Neural cell (in vitro differentiated cells): ENCODE results near the gene ELFN1. TPM values are rescaled to one million over a fixed set of nuclear protein-coding genes. Genes with fewer than 3 reads are reported as not detected.

Experiments
- H2AFZ ChIP-seq: fragments of 200-600, 300-800 bp; sonication (generic), shearing (Covaris generic); 2 replicates; pipeline ENCODE4 v1.6.0; 2014; ENCODE audit warnings: low read depth, mild to moderate bottlenecking, antibody characterized with exemption, low read length, moderate library complexity
- H3F3A ChIP-seq: fragments of 200-600 bp; shearing (Covaris generic); 2 replicates; pipeline ENCODE4 v1.6.1; 2016; ENCODE audit warnings: mild to moderate bottlenecking, moderate library complexity, mixed read lengths, antibody characterized with exemption, low read length; ENCODE audit not compliant: insufficient read depth, poor library complexity, severe bottlenecking
- H3K27ac ChIP-seq: fragments of 200-600, 300-800 bp; sonication (generic), shearing (Covaris generic); 2 replicates; pipeline ENCODE4 v1.5.1; 2014; ENCODE audit warnings: mild to moderate bottlenecking, low read length, moderate library complexity
- H3K27me3 ChIP-seq: fragments of 300-800, 200-600 bp; sonication (generic), shearing (Covaris generic); 2 replicates; pipeline ENCODE4 v1.6.0; 2014; ENCODE audit warnings: mild to moderate bottlenecking, low read depth, low read length, moderate library complexity; ENCODE audit not compliant: insufficient read depth
- H3K36me3 ChIP-seq: fragments of 300-800, 200-600 bp; sonication (generic), shearing (Covaris generic); 2 replicates; pipeline ENCODE4 v1.5.1; 2014; ENCODE audit warnings: mild to moderate bottlenecking, antibody characterized with exemption, low read length, moderate library complexity; ENCODE audit not compliant: insufficient read depth
- H3K4me2 ChIP-seq: fragments of 300-800, 200-600 bp; sonication (generic), shearing (Covaris generic); 2 replicates; pipeline ENCODE4 v1.6.0; 2014; ENCODE audit warnings: mild to moderate bottlenecking, low read length
- H3K4me3 ChIP-seq: fragments of 300-800, 200-600 bp; sonication (generic), shearing (Covaris generic); 2 replicates; pipeline ENCODE4 v1.5.1; 2014; ENCODE audit warnings: mild to moderate bottlenecking, low read length, moderate library complexity
- H3K79me2 ChIP-seq: fragments of 200-600 bp; shearing (Covaris generic); replicated peaks from 2 replicates; pipeline ENCODE4 v1.6.0; 2014; ENCODE audit warnings: mild to moderate bottlenecking, low read length, moderate library complexity; ENCODE audit not compliant: insufficient read depth
- H3K9ac ChIP-seq: fragments of 300-800, 200-600 bp; sonication (generic), shearing (Covaris generic); 2 replicates; pipeline ENCODE4 v1.6.1; 2016; ENCODE audit warnings: mild to moderate bottlenecking, low read length, mixed read lengths
- H3K9me2 ChIP-seq: fragments of 200-600 bp; shearing (Covaris generic); 2 replicates; pipeline ENCODE4 v1.6.1; 2016; ENCODE audit warnings: mild to moderate bottlenecking, low read length, mixed read lengths; ENCODE audit not compliant: insufficient read depth
- H3K9me3 ChIP-seq: fragments of 200-600, 300-800 bp; sonication (generic), shearing (Covaris generic); 2 replicates; pipeline ENCODE4 v1.6.1; 2016; ENCODE audit warnings: mild to moderate bottlenecking, mixed run types, low read length, moderate library complexity, mixed read lengths
- H4K20me1 ChIP-seq: fragments of 200-600 bp; shearing (Covaris generic); 2 replicates; pipeline ENCODE4 v1.6.1; 2016; ENCODE audit warnings: mild to moderate bottlenecking, mixed run types; ENCODE audit not compliant: insufficient read depth
- EP300 ChIP-seq: fragments of 450-650 bp; conservative IDR thresholded peaks from 2 replicates; pipeline ENCODE4 v1.6.1; 2014; ENCODE audit warnings: antibody characterized with exemption, mild to moderate bottlenecking, moderate library complexity; ENCODE audit not compliant: poor library complexity, severe bottlenecking
- EZH2 ChIP-seq: fragments of 200-600, 300-800 bp; shearing (Covaris generic), sonication (generic); IDR thresholded peaks from 2 replicates; pipeline ENCODE4 v1.6.1; 2014; ENCODE audit warnings: antibody characterized with exemption, low read length, borderline replicate concordance, mild to moderate bottlenecking; ENCODE audit not compliant: insufficient read depth, poor library complexity, severe bottlenecking
- MXI1 ChIP-seq: fragments of 450-650 bp; conservative IDR thresholded peaks from 2 replicates; pipeline ENCODE4 v1.6.1; 2014; ENCODE audit warnings: antibody characterized with exemption, mild to moderate bottlenecking; ENCODE audit not compliant: poor library complexity, severe bottlenecking
- POLR2AphosphoS5 ChIP-seq: IDR thresholded peaks from 2 replicates; pipeline ENCODE4 v1.6.1; 2012
- RAD21 ChIP-seq: fragments of 450-650 bp; conservative IDR thresholded peaks from 2 replicates; pipeline ENCODE4 v1.6.1; 2014; ENCODE audit warnings: antibody characterized with exemption, mild to moderate bottlenecking, moderate library complexity
- SMC3 ChIP-seq: fragments of 450-650 bp; conservative IDR thresholded peaks from 2 replicates; pipeline ENCODE4 v1.6.1; 2014; ENCODE audit warnings: antibody characterized with exemption, mild to moderate bottlenecking, moderate library complexity; ENCODE audit not compliant: poor library complexity
- TAF1 ChIP-seq: IDR thresholded peaks from 2 replicates; pipeline ENCODE4 v1.6.1; 2012; ENCODE audit warnings: low read depth
- polyA plus RNA-seq: library from polyadenylated mRNA; depleted of rRNA; stranded (reverse); fragments of >200 nt; gene quantifications from 2 replicates; pipeline ENCODE4 v1.2.3, GENCODE V29; 2014
- TF ChIP-seq, protein P1 (sequence below): fragments of 450-650 bp; IDR thresholded peaks from 2 replicates; pipeline ENCODE4 v1.5.1; 2014; ENCODE audit warnings: antibody characterized with exemption, mild to moderate bottlenecking, moderate library complexity; ENCODE audit not compliant: poor library complexity, severe bottlenecking
- TF ChIP-seq, protein P2 (sequence below): IDR thresholded peaks from 2 replicates; pipeline ENCODE4 v1.6.1; 2012; ENCODE audit warnings: borderline replicate concordance

Gene ELFN1
- polyA plus RNA-seq, 1 donor from 2014 or later = 11.8 TPM

GRCh38 chr7:1643270-1644092 lies 26.6 kb upstream of the ELFN1 start:
- Histone ChIP-seq H3K4me2 (no peak overlapping the region), H3K9me2 (no peaks in the 10 kb centered on the region), H2AFZ (no peak overlapping the region), H3F3A (no peaks in the 10 kb centered on the region), H3K27ac (no peak overlapping the region), H3K9ac (no peak overlapping the region), H3K36me3 (no peaks in the 10 kb centered on the region), H3K27me3 (no peaks in the 10 kb centered on the region), H3K9me3 (no peaks in the 10 kb centered on the region), H3K79me2 (no peaks in the 10 kb centered on the region), H3K4me3 (no peak overlapping the region), H4K20me1 (no peaks in the 10 kb centered on the region)
- TF ChIP-seq RAD21 (no peak), SMC3 (no peak), EP300 (no peak), EZH2 (no peak), POLR2AphosphoS5 (no peak), MXI1 (no peak), TAF1 (no peak)
- TF ChIP-seq, protein P1, sequence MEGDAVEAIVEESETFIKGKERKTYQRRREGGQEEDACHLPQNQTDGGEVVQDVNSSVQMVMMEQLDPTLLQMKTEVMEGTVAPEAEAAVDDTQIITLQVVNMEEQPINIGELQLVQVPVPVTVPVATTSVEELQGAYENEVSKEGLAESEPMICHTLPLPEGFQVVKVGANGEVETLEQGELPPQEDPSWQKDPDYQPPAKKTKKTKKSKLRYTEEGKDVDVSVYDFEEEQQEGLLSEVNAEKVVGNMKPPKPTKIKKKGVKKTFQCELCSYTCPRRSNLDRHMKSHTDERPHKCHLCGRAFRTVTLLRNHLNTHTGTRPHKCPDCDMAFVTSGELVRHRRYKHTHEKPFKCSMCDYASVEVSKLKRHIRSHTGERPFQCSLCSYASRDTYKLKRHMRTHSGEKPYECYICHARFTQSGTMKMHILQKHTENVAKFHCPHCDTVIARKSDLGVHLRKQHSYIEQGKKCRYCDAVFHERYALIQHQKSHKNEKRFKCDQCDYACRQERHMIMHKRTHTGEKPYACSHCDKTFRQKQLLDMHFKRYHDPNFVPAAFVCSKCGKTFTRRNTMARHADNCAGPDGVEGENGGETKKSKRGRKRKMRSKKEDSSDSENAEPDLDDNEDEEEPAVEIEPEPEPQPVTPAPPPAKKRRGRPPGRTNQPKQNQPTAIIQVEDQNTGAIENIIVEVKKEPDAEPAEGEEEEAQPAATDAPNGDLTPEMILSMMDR = no peak
- TF ChIP-seq, protein P2, sequence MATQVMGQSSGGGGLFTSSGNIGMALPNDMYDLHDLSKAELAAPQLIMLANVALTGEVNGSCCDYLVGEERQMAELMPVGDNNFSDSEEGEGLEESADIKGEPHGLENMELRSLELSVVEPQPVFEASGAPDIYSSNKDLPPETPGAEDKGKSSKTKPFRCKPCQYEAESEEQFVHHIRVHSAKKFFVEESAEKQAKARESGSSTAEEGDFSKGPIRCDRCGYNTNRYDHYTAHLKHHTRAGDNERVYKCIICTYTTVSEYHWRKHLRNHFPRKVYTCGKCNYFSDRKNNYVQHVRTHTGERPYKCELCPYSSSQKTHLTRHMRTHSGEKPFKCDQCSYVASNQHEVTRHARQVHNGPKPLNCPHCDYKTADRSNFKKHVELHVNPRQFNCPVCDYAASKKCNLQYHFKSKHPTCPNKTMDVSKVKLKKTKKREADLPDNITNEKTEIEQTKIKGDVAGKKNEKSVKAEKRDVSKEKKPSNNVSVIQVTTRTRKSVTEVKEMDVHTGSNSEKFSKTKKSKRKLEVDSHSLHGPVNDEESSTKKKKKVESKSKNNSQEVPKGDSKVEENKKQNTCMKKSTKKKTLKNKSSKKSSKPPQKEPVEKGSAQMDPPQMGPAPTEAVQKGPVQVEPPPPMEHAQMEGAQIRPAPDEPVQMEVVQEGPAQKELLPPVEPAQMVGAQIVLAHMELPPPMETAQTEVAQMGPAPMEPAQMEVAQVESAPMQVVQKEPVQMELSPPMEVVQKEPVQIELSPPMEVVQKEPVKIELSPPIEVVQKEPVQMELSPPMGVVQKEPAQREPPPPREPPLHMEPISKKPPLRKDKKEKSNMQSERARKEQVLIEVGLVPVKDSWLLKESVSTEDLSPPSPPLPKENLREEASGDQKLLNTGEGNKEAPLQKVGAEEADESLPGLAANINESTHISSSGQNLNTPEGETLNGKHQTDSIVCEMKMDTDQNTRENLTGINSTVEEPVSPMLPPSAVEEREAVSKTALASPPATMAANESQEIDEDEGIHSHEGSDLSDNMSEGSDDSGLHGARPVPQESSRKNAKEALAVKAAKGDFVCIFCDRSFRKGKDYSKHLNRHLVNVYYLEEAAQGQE = no peak

DNA sequence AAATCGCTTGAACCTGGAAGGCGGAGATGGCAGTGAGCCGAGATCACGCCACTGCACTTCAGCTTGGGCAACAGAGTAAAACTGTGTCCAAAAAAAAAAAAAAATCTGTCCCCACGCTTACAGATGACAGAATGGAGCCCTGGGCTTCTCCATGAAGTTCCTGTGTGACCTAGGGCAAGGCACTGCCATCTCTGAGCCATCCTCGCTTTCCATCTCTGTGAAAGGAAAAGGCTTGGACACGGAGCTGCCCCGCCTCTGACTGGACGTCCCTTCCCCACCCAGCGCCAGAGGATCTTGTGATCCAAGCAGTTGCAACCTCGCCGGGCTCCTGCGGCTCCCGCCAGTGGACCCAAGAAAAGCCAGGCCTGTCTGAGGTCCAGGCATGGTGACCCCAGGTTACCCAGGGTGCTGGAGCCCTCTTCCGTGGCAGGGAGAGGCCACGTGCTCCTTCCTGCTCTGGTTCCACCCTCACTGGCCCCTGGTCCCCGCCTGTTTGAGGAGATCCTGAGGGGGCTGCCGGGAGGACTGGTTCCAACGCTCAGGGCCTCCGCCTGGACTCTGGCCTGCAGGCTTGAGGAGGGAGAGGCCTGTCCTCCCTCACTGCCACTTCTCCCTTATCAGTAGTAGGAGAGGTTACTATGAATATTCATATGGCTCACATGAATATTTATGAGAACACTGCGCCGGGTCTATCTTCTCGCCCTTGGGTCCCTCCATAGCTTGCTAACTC lies 25.6 kb upstream of the ELFN1 start:
- H3K4me3 ChIP-seq = no peak overlapping the region
- TF ChIP-seq, protein P2 = no peak
- TF ChIP-seq EZH2 (no peak), POLR2AphosphoS5 (no peak), SMC3 (no peak), EP300 (no peak), TAF1 (no peak), MXI1 (no peak), RAD21 (no peak)
- TF ChIP-seq, protein P1 = no peak
- H3K9me3 ChIP-seq = no peaks in the 10 kb centered on the region
- no peak overlapping the region for H3K9ac ChIP-seq
- no peak overlapping the region for H3K27ac ChIP-seq
- no peaks in the 10 kb centered on the region for H3F3A ChIP-seq
- H3K9me2 ChIP-seq = no peaks in the 10 kb centered on the region
- H3K36me3 ChIP-seq = no peaks in the 10 kb centered on the region
- H3K4me2 ChIP-seq = no peak overlapping the region
- no peaks in the 10 kb centered on the region for H3K27me3 ChIP-seq
- no peaks in the 10 kb centered on the region for H3K79me2 ChIP-seq
- no peak overlapping the region for H2AFZ ChIP-seq
- no peaks in the 10 kb centered on the region for H4K20me1 ChIP-seq
